ENCODE data around the gene ZNF823. TPM values are rescaled to one million over a fixed set of nuclear protein-coding genes. Genes with fewer than 3 reads are reported as not detected.

Gene ZNF823
- polyA plus RNA-seq, 1 of the 3 experiments (the other 2 are of a cell fraction): 1.5 TPM

DNA sequence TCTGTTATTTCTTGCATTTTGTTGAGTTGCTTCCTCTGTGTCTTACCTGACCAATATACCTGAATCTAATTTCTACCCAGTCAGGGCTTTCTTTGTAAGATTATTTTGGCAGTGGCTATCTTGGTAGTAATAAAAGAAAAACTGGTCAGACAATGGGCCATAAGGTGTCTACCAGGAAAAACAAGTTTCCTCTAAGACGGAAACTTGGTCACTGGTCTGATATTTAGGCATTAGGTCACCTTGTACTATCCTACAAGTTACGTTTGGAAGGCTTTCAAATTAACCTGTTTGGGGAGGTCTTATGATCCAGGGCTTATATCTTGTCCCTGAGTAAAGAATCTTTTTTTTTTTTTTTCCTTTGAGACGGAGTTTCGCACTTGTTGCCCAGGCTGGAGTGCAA, 9.2 kb downstream of the ZNF823 start:
- POLR2A ChIA-PET: no interaction called here
- DNase-seq: no peak
- H4K20me1 ChIP-seq (ENCODE audit: insufficient read depth): no peaks in the 10 kb centered on the region
- H3K27ac ChIP-seq (ENCODE audit: low read depth in 2 of 2, low read length in 1 of 2): no peak overlapping the region
- peaks cover 5% of the 10 kb centered on the region for H3F3A ChIP-seq (replicated peaks; ENCODE audit: insufficient read depth)
- CTCF ChIA-PET: no interaction called here
- TF ChIP-seq CHD2 (IDR thresholded peaks at IDR 0.05; ENCODE audit: low read length, partially characterized antibody) (no peak), SMC3 (IDR thresholded peaks at IDR 0.05; ENCODE audit: low read depth, low read length) (no peak), GABPA (IDR thresholded peaks at IDR 0.05; ENCODE audit: low read depth) (no peak), FOXM1 (IDR thresholded peaks at IDR 0.05; ENCODE audit: low read depth) (no peak), TCF12 (IDR thresholded peaks at IDR 0.05) (no peak), JUND (IDR thresholded peaks at IDR 0.05) (no peak), RXRA (IDR thresholded peaks at IDR 0.05; ENCODE audit: borderline replicate concordance, low read depth) (no peak), NRF1 (IDR thresholded peaks at IDR 0.05; ENCODE audit: low read depth, low read length) (no peak), TAF1 (IDR thresholded peaks at IDR 0.05; ENCODE audit: borderline replicate concordance, low read depth, low read length) (no peak), ELF1 (IDR thresholded peaks at IDR 0.05) (no peak), USF1 (IDR thresholded peaks at IDR 0.05; ENCODE audit: borderline replicate concordance, low read depth) (no peak), NFIC (IDR thresholded peaks at IDR 0.05; ENCODE audit: borderline replicate concordance) (no peak), FOXJ3 (CRISPR knock-in tag; IDR thresholded peaks at IDR 0.05) (no peak)
- H3K9me3 ChIP-seq: no peaks in the 10 kb centered on the region
- no peaks in the 10 kb centered on the region for H3K4me1 ChIP-seq (ENCODE audit: control insufficient read depth in 1 of 2, insufficient read depth in 2 of 2, low read depth in 1 of 2, low read length in 1 of 2)
- H3K36me3 ChIP-seq (replicated peaks in 1 of 2; ENCODE audit: control insufficient read depth in 1 of 2, insufficient read depth in 2 of 2, low read length in 1 of 2): peaks cover 3 to 41% of the 10 kb centered on the region in 2 experiments
- no peak overlapping the region for H3K4me2 ChIP-seq
- H2AFZ ChIP-seq (ENCODE audit: low read depth): no peak overlapping the region
- H3K27me3 ChIP-seq (ENCODE audit: insufficient read depth): no peaks in the 10 kb centered on the region
- WGBS (ENCODE audit: low lambda C conversion rate): 95% methylated on average over 4 of the region's 4 CpGs
- no peak overlapping the region for H3K4me3 ChIP-seq (ENCODE audit: low read depth in 2 of 2, low read length in 1 of 2)
- no peaks in the 10 kb centered on the region for H3K9me2 ChIP-seq
- H3K79me2 ChIP-seq (ENCODE audit: insufficient read depth): peaks cover 77% of the 10 kb centered on the region
- no peak overlapping the region for H3K9ac ChIP-seq

GRCh38 chr19:11722414-11722813, 16.3 kb downstream of the ZNF823 start:
- Histone ChIP-seq H3K9ac (no peak overlapping the region), H3K27ac (ENCODE audit: low read depth in 2 of 2, low read length in 1 of 2) (no peak overlapping the region), H2AFZ (ENCODE audit: low read depth) (no peak overlapping the region), H3K4me2 (no peak overlapping the region), H3K79me2 (ENCODE audit: insufficient read depth) (peaks cover 13% of the 10 kb centered on the region; the same call in 1 of the 2 replicates), H3K9me2 (no peaks in the 10 kb centered on the region), H3K4me1 (ENCODE audit: control insufficient read depth in 1 of 2, insufficient read depth in 2 of 2, low read depth in 1 of 2, low read length in 1 of 2) (no peaks in the 10 kb centered on the region), H3K4me3 (ENCODE audit: low read depth in 2 of 2, low read length in 1 of 2) (peak overlapping the region in 1 of 2 experiments; percentile 17; a peak in 1 of 4 replicates), H3K9me3 (peaks cover 40% of the 10 kb centered on the region), H3K36me3 (replicated peaks in 1 of 2; ENCODE audit: control insufficient read depth in 1 of 2, insufficient read depth in 2 of 2, low read length in 1 of 2) (peaks cover 23 to 63% of the 10 kb centered on the region in 2 experiments), H3F3A (replicated peaks; ENCODE audit: insufficient read depth) (no peaks in the 10 kb centered on the region), H3K27me3 (ENCODE audit: insufficient read depth) (no peaks in the 10 kb centered on the region), H4K20me1 (ENCODE audit: insufficient read depth) (no peaks in the 10 kb centered on the region)
- 89% methylated on average over 10 of the region's 10 CpGs for WGBS (ENCODE audit: low lambda C conversion rate)
- no peak for TF ChIP-seq EZH2phosphoT487 (IDR thresholded peaks at IDR 0.05; ENCODE audit: borderline replicate concordance, low read depth)
- no peak for TF ChIP-seq ZBTB33 (IDR thresholded peaks at IDR 0.05; ENCODE audit: borderline replicate concordance, low read depth)
- no peak for TF ChIP-seq POLR2AphosphoS5 (IDR thresholded peaks at IDR 0.05; ENCODE audit: low read depth, low read length)
- no peak for TF ChIP-seq RAD21 (IDR thresholded peaks at IDR 0.05; ENCODE audit: low read length)
- no peak for TF ChIP-seq TEAD4 (IDR thresholded peaks at IDR 0.05; ENCODE audit: borderline replicate concordance, insufficient read depth)
- TF ChIP-seq CHD2 (IDR thresholded peaks at IDR 0.05; ENCODE audit: low read length, partially characterized antibody): no peak
- TF ChIP-seq, protein P1, sequence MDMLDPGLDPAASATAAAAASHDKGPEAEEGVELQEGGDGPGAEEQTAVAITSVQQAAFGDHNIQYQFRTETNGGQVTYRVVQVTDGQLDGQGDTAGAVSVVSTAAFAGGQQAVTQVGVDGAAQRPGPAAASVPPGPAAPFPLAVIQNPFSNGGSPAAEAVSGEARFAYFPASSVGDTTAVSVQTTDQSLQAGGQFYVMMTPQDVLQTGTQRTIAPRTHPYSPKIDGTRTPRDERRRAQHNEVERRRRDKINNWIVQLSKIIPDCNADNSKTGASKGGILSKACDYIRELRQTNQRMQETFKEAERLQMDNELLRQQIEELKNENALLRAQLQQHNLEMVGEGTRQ (IDR thresholded peaks at IDR 0.05; ENCODE audit: borderline replicate concordance, low read depth, low read length): no peak
- TF ChIP-seq FOSL2 (IDR thresholded peaks at IDR 0.05; ENCODE audit: borderline replicate concordance, low read depth): no peak
- TF ChIP-seq JUND (IDR thresholded peaks at IDR 0.05): no peak
- TF ChIP-seq REST (IDR thresholded peaks at IDR 0.05; ENCODE audit: low read depth, low read length): no peak
- POLR2A ChIA-PET: no interaction called here
- no peak for DNase-seq
- CTCF ChIA-PET: no interaction called here
